Esophagus muscularis mucosa (tissue), 4 donors: ENCODE measurements around the gene PROKR2.

Experiments
- EP300 ChIP-seq: sonication (generic); formaldehyde crosslinking; IDR thresholded peaks from one replicate; pipeline ENCODE4 v1.6.1; 2017; ENCODE audit warnings: antibody characterized with exemption
- POLR2AphosphoS5 ChIP-seq, 2 donors: sonication (generic); formaldehyde crosslinking; IDR thresholded peaks; one replicate each; pipeline ENCODE4 v1.6.1; 2017; ENCODE audit warnings: antibody characterized with exemption in 2 of 2
- TF ChIP-seq, protein P1 (sequence below), 3 experiments: fragments of 200-600 bp in 2 of 3; fragments of 450-650 bp in 1 of 3; sonication (generic) in 2 of 3; IDR thresholded peaks; one replicate each; pipeline ENCODE4 v1.5.1; 2017 to 2019; ENCODE audit warnings: antibody characterized with exemption in 3 of 3, mild to moderate bottlenecking in 2 of 3, moderate library complexity in 1 of 3

DNA sequence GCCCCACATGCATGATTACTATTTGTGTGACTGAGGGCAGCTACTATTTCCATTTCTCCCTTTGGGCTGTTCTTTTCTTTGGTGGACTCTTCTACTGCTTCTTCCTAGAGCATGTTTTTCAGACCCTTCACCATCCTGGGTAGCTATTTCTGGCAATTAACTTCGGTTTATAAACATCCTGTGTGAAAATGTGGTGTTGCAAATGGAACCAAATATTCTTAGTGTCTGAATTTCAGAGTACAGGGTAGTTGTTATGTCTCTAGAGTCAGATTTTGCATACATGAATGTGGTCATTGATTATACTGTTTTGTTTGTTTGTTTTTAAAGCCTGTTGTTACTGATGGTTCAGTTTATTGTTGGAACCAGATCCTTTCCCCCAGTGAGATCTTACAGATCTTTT lies 49.7 kb downstream of the PROKR2 start:
- TF ChIP-seq, protein P1, sequence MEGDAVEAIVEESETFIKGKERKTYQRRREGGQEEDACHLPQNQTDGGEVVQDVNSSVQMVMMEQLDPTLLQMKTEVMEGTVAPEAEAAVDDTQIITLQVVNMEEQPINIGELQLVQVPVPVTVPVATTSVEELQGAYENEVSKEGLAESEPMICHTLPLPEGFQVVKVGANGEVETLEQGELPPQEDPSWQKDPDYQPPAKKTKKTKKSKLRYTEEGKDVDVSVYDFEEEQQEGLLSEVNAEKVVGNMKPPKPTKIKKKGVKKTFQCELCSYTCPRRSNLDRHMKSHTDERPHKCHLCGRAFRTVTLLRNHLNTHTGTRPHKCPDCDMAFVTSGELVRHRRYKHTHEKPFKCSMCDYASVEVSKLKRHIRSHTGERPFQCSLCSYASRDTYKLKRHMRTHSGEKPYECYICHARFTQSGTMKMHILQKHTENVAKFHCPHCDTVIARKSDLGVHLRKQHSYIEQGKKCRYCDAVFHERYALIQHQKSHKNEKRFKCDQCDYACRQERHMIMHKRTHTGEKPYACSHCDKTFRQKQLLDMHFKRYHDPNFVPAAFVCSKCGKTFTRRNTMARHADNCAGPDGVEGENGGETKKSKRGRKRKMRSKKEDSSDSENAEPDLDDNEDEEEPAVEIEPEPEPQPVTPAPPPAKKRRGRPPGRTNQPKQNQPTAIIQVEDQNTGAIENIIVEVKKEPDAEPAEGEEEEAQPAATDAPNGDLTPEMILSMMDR (IDR thresholded peaks at IDR 0.05) = no peak
- no peak for TF ChIP-seq EP300
- TF ChIP-seq POLR2AphosphoS5 (IDR thresholded peaks at IDR 0.05) = no peak
